Liver (tissue), 9 donors: Measurements from ENCODE around the gene ZGLP1. TPM values are rescaled to one million over a fixed set of nuclear protein-coding genes. Genes with fewer than 3 reads are reported as not detected.

Source experiments
- DNase-seq: peaks from one replicate; pipeline ENCODE4 v3.0.0-alpha.2; 2017; ENCODE audit warnings: low spot score
- H3K27ac ChIP-seq, 2 donors: one replicate each; pipeline ENCODE4 v1.7.0; 2013; ENCODE audit warnings: inconsistent platforms in 2 of 2, low read length in 2 of 2, control low read depth in 1 of 2, low read depth in 1 of 2, mild to moderate bottlenecking in 1 of 2
- H3K27me3 ChIP-seq, 4 donors: one replicate each; pipeline versions ENCODE4 v1.6.1 to v1.7.0; 2013; ENCODE audit warnings: low read length in 3 of 4, inconsistent platforms in 1 of 4, mild to moderate bottlenecking in 1 of 4, moderate library complexity in 1 of 4; ENCODE audit not compliant: control insufficient read depth in 4 of 4, insufficient read depth in 4 of 4
- H3K36me3 ChIP-seq, 4 donors: one replicate each; pipeline versions ENCODE4 v1.6.1 to v1.7.0; 2013; ENCODE audit warnings: low read length in 3 of 4, mild to moderate bottlenecking in 3 of 4, low read depth in 1 of 4, moderate library complexity in 1 of 4; ENCODE audit not compliant: control insufficient read depth in 4 of 4, insufficient read depth in 3 of 4
- H3K4me1 ChIP-seq, 4 donors: one replicate each; pipeline versions ENCODE4 v1.6.1 to v1.7.0; 2013; ENCODE audit warnings: low read length in 3 of 4, mild to moderate bottlenecking in 3 of 4, moderate library complexity in 1 of 4; ENCODE audit not compliant: control insufficient read depth in 4 of 4, insufficient read depth in 4 of 4
- H3K4me3 ChIP-seq, 3 donors: one replicate each; pipeline versions ENCODE4 v1.6.1 to v1.7.0; 2013; ENCODE audit warnings: low read length in 3 of 3, control low read depth in 1 of 3, low read depth in 1 of 3, mild to moderate bottlenecking in 1 of 3
- H3K9ac ChIP-seq, 2 donors: one replicate each; pipeline ENCODE4 v1.7.0; 2013; ENCODE audit warnings: low read length in 2 of 2, mild to moderate bottlenecking in 2 of 2, moderate library complexity in 2 of 2, control low read depth in 1 of 2, low read depth in 1 of 2
- H3K9me3 ChIP-seq, 4 donors: one replicate each; pipeline versions ENCODE4 v1.6.1 to v1.7.0; 2013; ENCODE audit warnings: low read length in 3 of 4; ENCODE audit not compliant: control insufficient read depth in 4 of 4
- ATF3 ChIP-seq: IDR thresholded peaks from 2 replicates; pipeline ENCODE4 v1.6.1; 2016; ENCODE audit warnings: antibody characterized with exemption
- EGR1 ChIP-seq, 2 donors: IDR thresholded peaks; 2 replicates each; pipeline ENCODE4 v1.6.1; 2016 to 2018; ENCODE audit warnings: antibody characterized with exemption in 2 of 2, low read depth in 2 of 2
- FOXA1 ChIP-seq: IDR thresholded peaks from 2 replicates; pipeline ENCODE4 v1.6.1; 2016; ENCODE audit warnings: antibody characterized with exemption
- FOXA2 ChIP-seq: IDR thresholded peaks from 2 replicates; pipeline ENCODE4 v1.6.1; 2016; ENCODE audit warnings: antibody characterized with exemption
- GABPA ChIP-seq, 2 donors: IDR thresholded peaks in 1 of 2; conservative IDR thresholded peaks in 1 of 2; 2 replicates each; pipeline ENCODE4 v1.6.1; 2016; ENCODE audit warnings: antibody characterized with exemption in 2 of 2, mild to moderate bottlenecking in 1 of 2, moderate library complexity in 1 of 2
- HNF4A ChIP-seq, 2 donors: conservative IDR thresholded peaks; 2 replicates each; pipeline ENCODE4 v1.6.1; 2016; ENCODE audit warnings: antibody characterized with exemption in 2 of 2, mild to moderate bottlenecking in 2 of 2
- HNF4G ChIP-seq: IDR thresholded peaks from 2 replicates; pipeline ENCODE4 v1.6.1; 2016; ENCODE audit warnings: antibody characterized with exemption
- MAX ChIP-seq: IDR thresholded peaks from 2 replicates; pipeline ENCODE4 v1.6.1; 2016; ENCODE audit warnings: antibody characterized with exemption
- NR2F2 ChIP-seq: IDR thresholded peaks from 2 replicates; pipeline ENCODE4 v1.6.1; 2016; ENCODE audit warnings: antibody characterized with exemption
- REST ChIP-seq: IDR thresholded peaks from 2 replicates; pipeline ENCODE4 v1.6.1; 2016; ENCODE audit warnings: antibody characterized with exemption, mild to moderate bottlenecking
- RXRA ChIP-seq, 2 donors: IDR thresholded peaks; 2 replicates each; pipeline ENCODE4 v1.6.1; 2017 to 2018; ENCODE audit warnings: antibody characterized with exemption in 2 of 2, mild to moderate bottlenecking in 1 of 2
- SP1 ChIP-seq: IDR thresholded peaks from 2 replicates; pipeline ENCODE4 v1.6.1; 2018; ENCODE audit warnings: antibody characterized with exemption, mild to moderate bottlenecking
- TAF1 ChIP-seq: conservative IDR thresholded peaks from 2 replicates; pipeline ENCODE4 v1.6.1; 2016; ENCODE audit warnings: antibody characterized with exemption, mild to moderate bottlenecking
- YY1 ChIP-seq: IDR thresholded peaks from 2 replicates; pipeline ENCODE4 v1.6.1; 2016; ENCODE audit warnings: antibody characterized with exemption, mild to moderate bottlenecking
- ZBTB33 ChIP-seq: IDR thresholded peaks from 2 replicates; pipeline ENCODE4 v1.6.1; 2016; ENCODE audit warnings: antibody characterized with exemption
- WGBS: extraction: QIAGEN DNeasy Blood & Tissue Kit; methylation state at CpG from one replicate; pipeline ENCODE4 v1.1.7; 2013; 5-methylcytosine and 5-hydroxymethylcytosine counted together
- polyA plus RNA-seq, 2 donors: library from polyadenylated mRNA; stranded (reverse) in 1 of 2; unstranded in 1 of 2; fragments of 200-250 nt in 1 of 2; fragments of >200 nt in 1 of 2; fragmentation: Nextera tagmentation in 1 of 2; extraction: Ambion mirVana in 1 of 2; gene quantifications; one replicate each; pipeline versions ENCODE4 v1.2.1 to v1.2.3, GENCODE V29; 2013 to 2015
- total RNA-seq, 2 donors: library from RNA; depleted of rRNA; stranded (reverse); fragments of >200 nt; gene quantifications; one replicate each; pipeline ENCODE4 v1.2.3, GENCODE V29; 2014
- donor health status: healthy.
- donor health status: healthy.
- donor health status: healthy.
- donor health status: healthy.
- donor health status: healthy.

ZGLP1 gene
- total and polyA plus RNA-seq, 4 donors, result 0.61 to 1.2 (median 0.82) TPM

GRCh38 chr19:10286803-10287737 lies 22.5 kb downstream of the ZGLP1 start, which contains the start of gene ICAM4:
Gene ICAM4, plus strand, starts transcription at chr19:10286955. Its CDS starts 58 bp downstream, at chr19:10287013.
- Histone ChIP-seq H3K27ac (peak within 1 kb of the TSS in 1 of 2 donors; percentile 26), H3K4me3 (no peak within 1 kb of the TSS), H3K36me3 (peaks cover 14 to 35% (median 23%) of the 10 kb centered on the region in 4 donors), H3K9ac (no peak within 1 kb of the TSS), H3K9me3 (no peaks in the 10 kb centered on the region), H3K27me3 (peaks cover 0 to 2% (median 0%) of the 10 kb centered on the region in 4 donors), H3K4me1 (peaks cover 20 to 50% (median 35%) of the 10 kb centered on the region in 4 donors)
- TF ChIP-seq NR2F2 (peak; percentile 40), REST (no peak), FOXA2 (no peak), SP1 (no peak), YY1 (no peak), MAX (no peak), RXRA (IDR thresholded peaks at IDR 0.05) (peak in 1 of 2 donors; percentile 6), HNF4G (no peak), TAF1 (no peak), EGR1 (IDR thresholded peaks at IDR 0.05; ENCODE audit: low read depth in 2 of 2) (no peak), GABPA (IDR thresholded peaks at IDR 0.05 in 1 of 2, conservative IDR thresholded peaks at IDR 0.05 in 1 of 2) (no peak)
- DNase-seq, result peak; percentile 89
- WGBS, result 9% methylated on average over 59 of the region's 59 CpGs

GRCh38 chr19:10285393-10285792 lies 24.2 kb downstream of the ZGLP1 start:
- no peak for DNase-seq
- H3K27me3 ChIP-seq, result peaks cover 0 to 2% (median 0%) of the 10 kb centered on the region in 4 donors
- H3K4me3 ChIP-seq, result no peak overlapping the region
- WGBS, result 93% methylated on average over 4 of the region's 4 CpGs
- H3K36me3 ChIP-seq, result peaks cover 14 to 45% (median 28%) of the 10 kb centered on the region in 4 donors
- H3K9me3 ChIP-seq, result no peaks in the 10 kb centered on the region
- peaks cover 7 to 33% (median 21%) of the 10 kb centered on the region in 4 donors for H3K4me1 ChIP-seq
- H3K27ac ChIP-seq, result no peak overlapping the region
- TF ChIP-seq NR2F2 (no peak), ATF3 (no peak), FOXA2 (no peak)
- no peak overlapping the region for H3K9ac ChIP-seq

- Histone ChIP-seq H3K36me3 (peaks cover 14 to 47% (median 29%) of the 10 kb centered on the region in 4 donors), H3K4me1 (peaks cover 7 to 30% (median 21%) of the 10 kb centered on the region in 4 donors), H3K9ac (no peak overlapping the region), H3K9me3 (no peaks in the 10 kb centered on the region), H3K27me3 (peaks cover 0 to 2% (median 0%) of the 10 kb centered on the region in 4 donors), H3K27ac (no peak overlapping the region), H3K4me3 (no peak overlapping the region)
- 97% methylated on average over 13 of the region's 13 CpGs for WGBS
- TF ChIP-seq REST, result no peak
- TF ChIP-seq FOXA1, result no peak
- no peak for TF ChIP-seq MAX
- TF ChIP-seq ZBTB33, result no peak
- no peak for TF ChIP-seq GABPA (IDR thresholded peaks at IDR 0.05 in 1 of 2, conservative IDR thresholded peaks at IDR 0.05 in 1 of 2)
- no peak for TF ChIP-seq SP1
- no peak for TF ChIP-seq HNF4A (conservative IDR thresholded peaks at IDR 0.05)
- TF ChIP-seq NR2F2, result no peak
- DNase-seq, result no peak
Observed at GRCh38 chr19:10284960-10285278, 24.7 kb downstream of the ZGLP1 start.
